Measurements from ENCODE around the gene WDR89. TPM values are rescaled to one million over a fixed set of nuclear protein-coding genes. Genes with fewer than 3 reads are reported as not detected.

Gene WDR89
- 2.6 and 3.1 TPM in 2 replicates for polyA plus RNA-seq (2012; rRNA removed)
- polyA plus RNA-seq (2012; cell fraction: cytosol; rRNA removed) = 4.9 and 6.2 TPM in 2 replicates
- 0.99 and 2.6 TPM in 2 replicates for polyA plus RNA-seq (2012; cell fraction: nucleus; rRNA removed)

DNA sequence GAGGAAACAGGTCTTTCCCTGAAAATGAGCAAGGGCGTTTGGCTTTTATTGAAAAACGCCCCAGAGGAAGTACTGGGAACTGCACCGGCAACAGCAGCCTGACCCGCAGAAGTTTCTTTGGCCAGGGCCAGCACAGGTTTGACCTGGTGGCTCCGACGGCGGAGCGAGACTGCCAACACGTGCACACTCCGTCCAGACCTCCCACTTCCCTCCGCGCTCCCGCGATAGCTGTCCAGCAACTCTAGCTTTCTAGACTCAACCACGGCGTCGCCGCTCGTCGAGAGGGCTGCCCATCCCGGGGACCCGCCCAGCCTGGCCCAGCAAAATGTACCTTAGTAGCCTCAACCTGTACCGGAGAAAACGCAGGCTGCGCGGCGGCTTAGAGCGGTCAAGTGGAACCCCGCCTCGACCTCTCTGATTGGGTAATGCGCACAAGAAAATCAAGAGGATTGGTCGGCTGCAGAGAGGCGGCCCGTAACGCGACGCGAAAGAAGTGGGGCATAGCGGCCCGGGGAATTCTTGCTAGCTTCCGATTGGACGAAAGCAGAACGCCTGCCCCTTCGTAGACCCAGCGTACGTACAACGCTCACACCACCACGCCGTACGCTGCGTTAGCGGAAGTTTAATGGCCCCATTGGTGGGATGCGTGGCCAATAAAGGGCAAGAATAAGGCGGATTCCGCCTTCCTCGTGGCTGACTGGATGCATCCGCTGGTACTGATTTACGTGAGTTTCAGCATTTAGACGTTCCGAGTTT lies at the start of gene WDR89:
TSS of gene WDR89 (minus strand) at position 399 of the 756 bp plus-strand sequence. CDS start 41,929 bp downstream, outside the sequence.
- H3K79me2 ChIP-seq (ENCODE audit: insufficient read depth) = peaks cover 52% of the 10 kb centered on the region; the same call in 1 of the 2 replicates
- ChIA-PET POLR2A (interaction anchor here (0.7 to 1.7 kb wide), 4 partner anchors 9 to 98 kb away, joined by 3 to 11 read pairs (median 6); partner anchors contain the start of genes PPP2R5E and SGPP1), CTCF (interaction anchor here (0.6 to 5.8 kb wide), 12 partner anchors 8 to 662 kb away, joined by 3 to 17 read pairs (median 4); partner anchors contain the start of gene PPP2R5E)
- H2AFZ ChIP-seq (ENCODE audit: low read depth) = peak within 1 kb of the TSS; percentile 85
- peak; percentile 87 for DNase-seq
- H4K20me1 ChIP-seq (ENCODE audit: insufficient read depth) = no peaks in the 10 kb centered on the region
- WGBS (ENCODE audit: low lambda C conversion rate) = under 1% methylated on average over 44 of the region's 60 CpGs
- peaks cover 15% of the 10 kb centered on the region for H3F3A ChIP-seq (replicated peaks; ENCODE audit: insufficient read depth)
- H3K4me1 ChIP-seq (ENCODE audit: control insufficient read depth in 1 of 2, insufficient read depth in 2 of 2, low read depth in 1 of 2, low read length in 1 of 2) = no peaks in the 10 kb centered on the region; a peak in 2 of 4 replicates
- peak within 1 kb of the TSS; percentile 83 for H3K9ac ChIP-seq
- H3K9me2 ChIP-seq = no peaks in the 10 kb centered on the region
- peak within 1 kb of the TSS; percentile 79 for H3K4me2 ChIP-seq
- no peaks in the 10 kb centered on the region for H3K27me3 ChIP-seq (ENCODE audit: insufficient read depth)
- peaks cover 0 to 17% of the 10 kb centered on the region in 2 experiments for H3K36me3 ChIP-seq (replicated peaks in 1 of 2; ENCODE audit: control insufficient read depth in 1 of 2, insufficient read depth in 2 of 2, low read length in 1 of 2)
- no peaks in the 10 kb centered on the region for H3K9me3 ChIP-seq
- H3K4me3 ChIP-seq (ENCODE audit: low read depth in 2 of 2, low read length in 1 of 2) = peak within 1 kb of the TSS; percentile 70 to 72
- peak within 1 kb of the TSS; percentile 93 to 94 for H3K27ac ChIP-seq (ENCODE audit: low read depth in 2 of 2, low read length in 1 of 2)
- no peak for TF ChIP-seq JUND (IDR thresholded peaks at IDR 0.05)
- TF ChIP-seq GATA2 (CRISPR knock-in tag; IDR thresholded peaks at IDR 0.05) = no peak
- TF ChIP-seq, protein P1, sequence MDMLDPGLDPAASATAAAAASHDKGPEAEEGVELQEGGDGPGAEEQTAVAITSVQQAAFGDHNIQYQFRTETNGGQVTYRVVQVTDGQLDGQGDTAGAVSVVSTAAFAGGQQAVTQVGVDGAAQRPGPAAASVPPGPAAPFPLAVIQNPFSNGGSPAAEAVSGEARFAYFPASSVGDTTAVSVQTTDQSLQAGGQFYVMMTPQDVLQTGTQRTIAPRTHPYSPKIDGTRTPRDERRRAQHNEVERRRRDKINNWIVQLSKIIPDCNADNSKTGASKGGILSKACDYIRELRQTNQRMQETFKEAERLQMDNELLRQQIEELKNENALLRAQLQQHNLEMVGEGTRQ (IDR thresholded peaks at IDR 0.05; ENCODE audit: borderline replicate concordance, low read depth, low read length) = no peak
- TF ChIP-seq MXI1 (IDR thresholded peaks at IDR 0.05; ENCODE audit: low read depth, low read length) = peak; percentile 97
- TF ChIP-seq CTCF (IDR thresholded peaks at IDR 0.05) = peak; percentile 69
- no peak; the same call in 1 of the 2 replicates for TF ChIP-seq RXRA (IDR thresholded peaks at IDR 0.05; ENCODE audit: borderline replicate concordance, low read depth)
- TF ChIP-seq ELF1 (IDR thresholded peaks at IDR 0.05) = no peak; the same call in 1 of the 2 replicates
- TF ChIP-seq SMC3 (IDR thresholded peaks at IDR 0.05; ENCODE audit: low read depth, low read length) = peak; percentile 20; the same call in 1 of the 2 replicates
- TF ChIP-seq RCOR1 (IDR thresholded peaks at IDR 0.05; ENCODE audit: low read length) = peak; percentile 26; the same call in 1 of the 2 replicates
- TF ChIP-seq NRF1 (IDR thresholded peaks at IDR 0.05; ENCODE audit: low read depth, low read length) = no peak
- TF ChIP-seq EZH2phosphoT487 (IDR thresholded peaks at IDR 0.05; ENCODE audit: borderline replicate concordance, low read depth) = no peak
- TF ChIP-seq PBX3 (IDR thresholded peaks at IDR 0.05) = no peak
- peak; percentile 53 for TF ChIP-seq IRF3 (IDR thresholded peaks at IDR 0.05; ENCODE audit: low read depth, low read length)
- peak; percentile 49 for TF ChIP-seq RAD21 (IDR thresholded peaks at IDR 0.05; ENCODE audit: low read length)
- TF ChIP-seq REST (IDR thresholded peaks at IDR 0.05; ENCODE audit: low read depth, low read length) = peak; percentile 22; the same call in 1 of the 2 replicates
- peak; percentile 86; the same call in 1 of the 2 replicates for TF ChIP-seq ZBTB33 (IDR thresholded peaks at IDR 0.05; ENCODE audit: borderline replicate concordance, low read depth)
- TF ChIP-seq YY1 (IDR thresholded peaks at IDR 0.05; ENCODE audit: low read depth) = no peak
- no peak for TF ChIP-seq FOXJ3 (CRISPR knock-in tag; IDR thresholded peaks at IDR 0.05)
- peak; percentile 67; the same call in 1 of the 2 replicates for TF ChIP-seq SIN3A (IDR thresholded peaks at IDR 0.05; ENCODE audit: borderline replicate concordance, low read depth, low read length)
- TF ChIP-seq FOSL2 (IDR thresholded peaks at IDR 0.05; ENCODE audit: borderline replicate concordance, low read depth) = no peak

All from SK-N-SH (cell line).